Mammary epithelial cell (primary cell): ENCODE measurements around the gene GJB3.

Source experiments
- CTCF ChIP-seq, 2 donors: IDR thresholded peaks in 1 of 2; conservative IDR thresholded peaks in 1 of 2; 2 replicates each; pipeline ENCODE4 v1.5.1; 2011 to 2012; ENCODE audit warnings: inconsistent platforms in 2 of 2, low read length in 2 of 2, mild to moderate bottlenecking in 2 of 2, control low read depth in 1 of 2, low read depth in 1 of 2; ENCODE audit not compliant: insufficient read depth in 1 of 2; ENCODE audit errors: extremely low read depth in 1 of 2
- EZH2 ChIP-seq: IDR thresholded peaks from 2 replicates; pipeline ENCODE4 v1.6.1; 2012; ENCODE audit warnings: low read length, inconsistent platforms, borderline replicate concordance

GRCh38 chr1:34784751-34785221, 3.8 kb downstream of the GJB3 start:
- no peak for TF ChIP-seq CTCF (conservative IDR thresholded peaks at IDR 0.05 in 1 of 2, IDR thresholded peaks at IDR 0.05 in 1 of 2; ENCODE audit: extremely low read depth in 1 of 2, insufficient read depth in 1 of 2, low read depth in 1 of 2, low read length in 2 of 2)
- no peak for TF ChIP-seq EZH2
